RWPE2 (cell line): ENCODE measurements around the gene L1CAM.

ENCODE experiments used
- ATAC-seq: fragments of 200-7000 bp; cut with Tn5 transposase; 3 replicates; pipeline ENCODE4 v1.9.1; 2021; ENCODE audit warnings: low read depth
- DNase-seq: peaks from one replicate; pipeline ENCODE4 v3.0.0-alpha.2; 2020; ENCODE audit warnings: low spot score
- H3K27ac ChIP-seq: fragments of 450-650 bp; 2 replicates; pipeline ENCODE4 v1.5.1; 2017; ENCODE audit warnings: mild to moderate bottlenecking; ENCODE audit not compliant: poor library complexity, severe bottlenecking
- H3K27me3 ChIP-seq: fragments of 250-450 bp; sonication (Bioruptor Pico); 2 replicates; pipeline ENCODE4 v1.5.1; 2021; ENCODE audit warnings: mild to moderate bottlenecking, moderate library complexity; ENCODE audit not compliant: insufficient read depth, poor library complexity, severe bottlenecking
- H3K36me3 ChIP-seq: fragments of 250-450 bp; sonication (Bioruptor Pico); 2 replicates; pipeline ENCODE4 v1.5.1; 2020; ENCODE audit warnings: low read depth, mild to moderate bottlenecking, moderate library complexity
- H3K4me1 ChIP-seq: fragments of 250-450 bp; sonication (Bioruptor Pico); 2 replicates; pipeline ENCODE4 v1.5.1; 2021; ENCODE audit warnings: mild to moderate bottlenecking, moderate library complexity; ENCODE audit not compliant: insufficient read depth, poor library complexity, severe bottlenecking
- H3K4me3 ChIP-seq: fragments of 250-450 bp; sonication (Bioruptor Pico); 2 replicates; pipeline ENCODE4 v1.5.1; 2021; ENCODE audit warnings: mild to moderate bottlenecking, moderate library complexity; ENCODE audit not compliant: severe bottlenecking
- H3K9me3 ChIP-seq: fragments of 250-450 bp; sonication (Bioruptor Pico); 2 replicates; pipeline ENCODE4 v1.5.1; 2021; ENCODE audit warnings: mild to moderate bottlenecking, moderate library complexity; ENCODE audit not compliant: severe bottlenecking
- CTCF ChIP-seq: fragments of 450-650 bp; IDR thresholded peaks from one replicate; pipeline ENCODE4 v1.5.1; 2017; ENCODE audit warnings: mild to moderate bottlenecking, moderate library complexity; ENCODE audit not compliant: poor library complexity, severe bottlenecking

The L1CAM gene

GRCh38 chrX:153908219-153908860, 22.4 kb upstream of the L1CAM start:
- Histone ChIP-seq H3K4me3 (no peak overlapping the region), H3K36me3 (no peaks in the 10 kb centered on the region), H3K9me3 (no peaks in the 10 kb centered on the region), H3K27ac (no peak overlapping the region), H3K4me1 (no peaks in the 10 kb centered on the region), H3K27me3 (no peaks in the 10 kb centered on the region)
- DNase-seq (no peak), ATAC-seq (no peak)
- no peak for TF ChIP-seq CTCF

- Histone ChIP-seq H3K4me3 (no peak overlapping the region), H3K36me3 (no peaks in the 10 kb centered on the region), H3K9me3 (no peaks in the 10 kb centered on the region), H3K27me3 (no peaks in the 10 kb centered on the region), H3K4me1 (peaks cover 3% of the 10 kb centered on the region), H3K27ac (no peak overlapping the region)
- ATAC-seq (no peak; the same call in 2 of the 3 replicates), DNase-seq (no peak)
- TF ChIP-seq CTCF = no peak
Measured at GRCh38 chrX:153907456-153907855, 21.5 kb upstream of the L1CAM start.

GRCh38 chrX:153906126-153906917, 20.3 kb upstream of the L1CAM start:
- no peak overlapping the region for H3K4me3 ChIP-seq
- no peaks in the 10 kb centered on the region for H3K9me3 ChIP-seq
- peaks cover 12% of the 10 kb centered on the region for H3K4me1 ChIP-seq
- DNase-seq (no peak), ATAC-seq (no peak)
- no peaks in the 10 kb centered on the region for H3K27me3 ChIP-seq
- no peaks in the 10 kb centered on the region for H3K36me3 ChIP-seq
- TF ChIP-seq CTCF = no peak
- H3K27ac ChIP-seq = no peak overlapping the region

GRCh38 chrX:153905481-153906095, 19.6 kb upstream of the L1CAM start:
- ATAC-seq = no peak
- no peak for DNase-seq
- no peak overlapping the region for H3K4me3 ChIP-seq
- H3K27me3 ChIP-seq = no peaks in the 10 kb centered on the region
- H3K36me3 ChIP-seq = no peaks in the 10 kb centered on the region
- H3K27ac ChIP-seq = no peak overlapping the region
- TF ChIP-seq CTCF = no peak
- no peaks in the 10 kb centered on the region for H3K9me3 ChIP-seq
- H3K4me1 ChIP-seq = peaks cover 13% of the 10 kb centered on the region
